ENCODE measurements around the gene CD1B.
"Not testable (repeated sequence)": the region's sequence is repeated elsewhere in the genome, so short reads cannot be mapped to it uniquely, and the experiment has no call there.

Gene CD1B

GRCh38 chr1:158295791-158296190 is 35.5 kb downstream of the CD1B start:
- no peak for TF ChIP-seq JUND (IDR thresholded peaks at IDR 0.05; ENCODE audit: low read depth)
- in situ Hi-C loops (cut with HindIII; ENCODE audit: low pct_unique_long_range_greater_than_20kb, low sequenced_read_pairs): no loop called here
- no peak for DNase-seq (ENCODE audit: low read depth in 1 of 2, low spot score in 1 of 2)

GRCh38 chr1:158290321-158290844 is 40.9 kb downstream of the CD1B start:
- no peak for DNase-seq (ENCODE audit: low read depth in 1 of 2, low spot score in 1 of 2)
- no peak for TF ChIP-seq JUND (IDR thresholded peaks at IDR 0.05; ENCODE audit: low read depth)
- in situ Hi-C loops (cut with HindIII; ENCODE audit: low pct_unique_long_range_greater_than_20kb, low sequenced_read_pairs): no loop called here

GRCh38 chr1:158289811-158290210 is 41.5 kb downstream of the CD1B start, which contains the start of gene CD1C:
CD1C (plus strand) TSS chr1:158289923; CDS start chr1:158290065, 142 bp downstream.
- TF ChIP-seq JUND (IDR thresholded peaks at IDR 0.05; ENCODE audit: low read depth): no peak
- in situ Hi-C loops (cut with HindIII; ENCODE audit: low pct_unique_long_range_greater_than_20kb, low sequenced_read_pairs): no loop called here

GRCh38 chr1:158286941-158287346 is 44.4 kb downstream of the CD1B start:
- no peak for DNase-seq (ENCODE audit: low read depth in 1 of 2, low spot score in 1 of 2)
- no peak for TF ChIP-seq JUND (IDR thresholded peaks at IDR 0.05; ENCODE audit: low read depth)
- in situ Hi-C loops (cut with HindIII; ENCODE audit: low pct_unique_long_range_greater_than_20kb, low sequenced_read_pairs): no loop called here

More at GRCh38 chr1:158289811-158290210, 41.5 kb downstream of the CD1B start, which contains the start of gene CD1C:
- DNase-seq (ENCODE audit: low read depth in 1 of 2, low spot score in 1 of 2): no peak

GRCh38 chr1:158286487-158286886 is 44.8 kb downstream of the CD1B start:
- in situ Hi-C loops (cut with HindIII; ENCODE audit: low pct_unique_long_range_greater_than_20kb, low sequenced_read_pairs): no loop called here
- no peak for DNase-seq (ENCODE audit: low read depth in 1 of 2, low spot score in 1 of 2)
- TF ChIP-seq JUND (IDR thresholded peaks at IDR 0.05; ENCODE audit: low read depth): no peak

- DNase-seq (ENCODE audit: low read depth in 1 of 2, low spot score in 1 of 2): no peak
- in situ Hi-C loops (cut with HindIII; ENCODE audit: low pct_unique_long_range_greater_than_20kb, low sequenced_read_pairs): no loop called here
- TF ChIP-seq JUND (IDR thresholded peaks at IDR 0.05; ENCODE audit: low read depth): no peak
Measured at GRCh38 chr1:158285756-158286241, 45.5 kb downstream of the CD1B start.

GRCh38 chr1:158283965-158284364 is 47.4 kb downstream of the CD1B start:
- no peak for TF ChIP-seq JUND (IDR thresholded peaks at IDR 0.05; ENCODE audit: low read depth)
- DNase-seq (ENCODE audit: low read depth in 1 of 2, low spot score in 1 of 2): no peak
- in situ Hi-C loops (cut with HindIII; ENCODE audit: low pct_unique_long_range_greater_than_20kb, low sequenced_read_pairs): no loop called here

- in situ Hi-C loops (cut with HindIII; ENCODE audit: low pct_unique_long_range_greater_than_20kb, low sequenced_read_pairs); DNase-seq (ENCODE audit: low read depth in 1 of 2, low spot score in 1 of 2): not testable (repeated sequence)
Measured at GRCh38 chr1:158282421-158282820, 48.9 kb downstream of the CD1B start.
